ENCODE data around the gene UBN1.

GRCh38 chr16:4922721-4923342 lies 75.6 kb downstream of the UBN1 start:
- peak in 3 of 6 experiments; percentile 8 to 44 (median 12) for TF ChIP-seq CTCF (IDR thresholded peaks at IDR 0.05)
- peak in 1 of 4 donors; percentile 13 for TF ChIP-seq POLR2A (IDR thresholded peaks at IDR 0.05)

Measured in esophagus squamous epithelium (tissue), 4 donors.